COLO829 (cell line): Measurements from ENCODE around the gene VGLL3.
"Not testable (repeated sequence)": the region's sequence is repeated elsewhere in the genome, so short reads cannot be mapped to it uniquely, and the experiment has no call there.

ENCODE experiments used
- DNase-seq: peaks from one replicate; pipeline ENCODE4 v3.0.0; 2012; ENCODE audit warnings: low spot score

The VGLL3 gene

GRCh38 chr3:86990734-86991481 is at the start of gene VGLL3:
Gene VGLL3, minus strand, starts transcription at chr3:86991149. Its CDS starts 406 bp downstream, at chr3:86990743.
- no peak for DNase-seq

GRCh38 chr3:87037652-87038051 is 46.7 kb upstream of the VGLL3 start:
- no peak for DNase-seq

- no peak for DNase-seq
Observed at GRCh38 chr3:87036671-87037070, 45.7 kb upstream of the VGLL3 start.

- DNase-seq: no peak
Observed at GRCh38 chr3:87035339-87035738, 44.4 kb upstream of the VGLL3 start.

GRCh38 chr3:87033205-87033604 is 42.3 kb upstream of the VGLL3 start:
- DNase-seq: no peak

- DNase-seq: no peak
Observed at GRCh38 chr3:87025661-87026645, 35.0 kb upstream of the VGLL3 start.

- DNase-seq: not testable (repeated sequence)
Observed at GRCh38 chr3:87017370-87017769, 26.4 kb upstream of the VGLL3 start.

GRCh38 chr3:87009271-87009670 is 18.3 kb upstream of the VGLL3 start:
- no peak for DNase-seq

- no peak for DNase-seq
Observed at GRCh38 chr3:87006844-87007439, 16.0 kb upstream of the VGLL3 start.

- no peak for DNase-seq
Observed at GRCh38 chr3:87004883-87005282, 13.9 kb upstream of the VGLL3 start.

GRCh38 chr3:87002346-87002745 is 11.4 kb upstream of the VGLL3 start:
- no peak for DNase-seq

GRCh38 chr3:87001473-87002098 is 10.6 kb upstream of the VGLL3 start:
- no peak for DNase-seq

GRCh38 chr3:87000940-87001339 is 10.0 kb upstream of the VGLL3 start:
- no peak for DNase-seq

- DNase-seq: no peak
Observed at GRCh38 chr3:86998569-86998968, 7.6 kb upstream of the VGLL3 start.

- DNase-seq: no peak
Observed at GRCh38 chr3:86996261-86996955, 5.5 kb upstream of the VGLL3 start.

GRCh38 chr3:86995537-86995936 is 4.6 kb upstream of the VGLL3 start:
- no peak for DNase-seq

GRCh38 chr3:86993704-86994103 is 2.8 kb upstream of the VGLL3 start:
- DNase-seq: no peak

GRCh38 chr3:86991840-86992435 is 989 bp upstream of the VGLL3 start:
- DNase-seq: no peak

GRCh38 chr3:86991482-86991815 is 500 bp upstream of the VGLL3 start:
- no peak for DNase-seq

- no peak for DNase-seq
Observed at GRCh38 chr3:86990012-86990733, 776 bp downstream of the VGLL3 start.

GRCh38 chr3:86989611-86990010 is 1.3 kb downstream of the VGLL3 start:
- DNase-seq: no peak
